ENCODE results near the gene MCF2L. TPM values are rescaled to one million over a fixed set of nuclear protein-coding genes. Genes with fewer than 3 reads are reported as not detected.

Gene MCF2L
- total and polyA plus RNA-seq, 4 donors = 46.3 to 136 (median 92.0) TPM

DNA sequence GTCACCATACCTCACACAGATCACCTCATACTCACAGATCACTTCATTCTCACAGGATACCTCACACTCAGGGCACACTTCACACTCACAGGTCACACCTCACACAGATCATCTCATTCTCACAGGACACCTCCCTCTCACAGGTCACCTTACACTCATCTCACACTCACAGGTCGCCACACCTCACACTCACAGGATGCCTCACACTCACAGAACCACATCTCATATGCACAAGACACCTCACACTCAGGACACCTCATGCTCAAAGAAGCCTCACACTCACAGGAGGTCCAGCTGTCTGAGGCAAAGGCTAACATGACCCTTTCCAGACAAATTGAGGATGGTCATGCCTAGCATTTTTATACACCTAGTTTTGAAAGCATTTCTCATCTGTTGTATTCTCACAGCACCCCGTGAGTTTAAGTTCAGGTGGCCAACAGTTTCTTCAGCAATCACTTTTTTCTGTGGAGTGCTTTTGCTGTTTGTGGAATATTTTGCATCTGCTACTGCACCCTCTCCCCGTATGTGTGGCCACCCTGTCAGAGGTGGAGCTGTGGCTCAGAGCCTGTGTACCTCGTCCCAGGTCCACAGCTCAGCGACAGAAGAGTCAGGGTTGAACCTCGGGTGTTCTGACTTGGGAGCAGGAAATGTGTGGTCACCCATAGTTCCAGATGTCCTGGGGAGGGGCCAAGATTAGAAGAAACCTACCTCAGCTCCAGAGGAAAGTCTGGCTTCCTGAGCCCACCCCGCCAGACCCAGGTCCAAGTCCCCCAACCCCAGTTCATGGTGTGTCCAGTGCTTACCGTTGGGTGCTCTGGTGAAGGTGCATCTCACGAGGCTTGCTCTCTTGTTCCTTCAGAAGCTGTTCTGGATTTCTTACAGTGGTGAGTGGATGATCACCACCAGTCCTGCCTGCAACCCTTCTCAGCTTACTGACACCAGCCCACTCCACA, 144.2 kb downstream of the MCF2L start:
- no peak for DNase-seq (ENCODE audit: low read depth in 4 of 6, low spot score in 6 of 6)
- H3K27ac ChIP-seq (ENCODE audit: low read depth, low read length) = no peak overlapping the region
- H3K4me3 ChIP-seq (ENCODE audit: low read depth, low read length) = no peak overlapping the region
- H3K36me3 ChIP-seq (ENCODE audit: control insufficient read depth, insufficient read depth, low read length) = no peaks in the 10 kb centered on the region
- H3K9me3 ChIP-seq (ENCODE audit: control insufficient read depth, insufficient read depth, low read length) = no peaks in the 10 kb centered on the region
- WGBS (ENCODE audit: insufficient coverage) = 76% methylated on average over 8 of the region's 9 CpGs
- H3K4me1 ChIP-seq (ENCODE audit: control insufficient read depth, insufficient read depth, low read length) = peaks cover 18% of the 10 kb centered on the region
- peaks cover 18% of the 10 kb centered on the region for H3K27me3 ChIP-seq (ENCODE audit: control insufficient read depth, insufficient read depth, low read length)

- Histone ChIP-seq H3K27ac (ENCODE audit: low read depth, low read length) (no peak overlapping the region), H3K27me3 (ENCODE audit: control insufficient read depth, insufficient read depth, low read length) (peaks cover 18% of the 10 kb centered on the region), H3K4me1 (ENCODE audit: control insufficient read depth, insufficient read depth, low read length) (peaks cover 18% of the 10 kb centered on the region), H3K4me3 (ENCODE audit: low read depth, low read length) (no peak overlapping the region), H3K9me3 (ENCODE audit: control insufficient read depth, insufficient read depth, low read length) (no peaks in the 10 kb centered on the region), H3K36me3 (ENCODE audit: control insufficient read depth, insufficient read depth, low read length) (peaks cover 2% of the 10 kb centered on the region)
- 90% methylated on average over 8 of the region's 8 CpGs for WGBS (ENCODE audit: insufficient coverage)
- no peak for DNase-seq (ENCODE audit: low read depth in 4 of 6, low spot score in 6 of 6)
Measured at GRCh38 chr13:113113846-113114271, 144.8 kb downstream of the MCF2L start.

GRCh38 chr13:113114511-113115362, 145.7 kb downstream of the MCF2L start:
- no peak overlapping the region for H3K4me3 ChIP-seq (ENCODE audit: low read depth, low read length)
- peaks cover 12% of the 10 kb centered on the region for H3K4me1 ChIP-seq (ENCODE audit: control insufficient read depth, insufficient read depth, low read length)
- H3K27me3 ChIP-seq (ENCODE audit: control insufficient read depth, insufficient read depth, low read length) = peaks cover 12% of the 10 kb centered on the region
- no peak for DNase-seq (ENCODE audit: low read depth in 4 of 6, low spot score in 6 of 6)
- no peak overlapping the region for H3K27ac ChIP-seq (ENCODE audit: low read depth, low read length)
- no peaks in the 10 kb centered on the region for H3K9me3 ChIP-seq (ENCODE audit: control insufficient read depth, insufficient read depth, low read length)
- 92% methylated on average over 17 of the region's 17 CpGs for WGBS (ENCODE audit: insufficient coverage)
- H3K36me3 ChIP-seq (ENCODE audit: control insufficient read depth, insufficient read depth, low read length) = peaks cover 2% of the 10 kb centered on the region

- 88% methylated on average over 21 of the region's 21 CpGs for WGBS (ENCODE audit: insufficient coverage)
- DNase-seq (ENCODE audit: low read depth in 4 of 6, low spot score in 6 of 6) = no peak
- Histone ChIP-seq H3K27me3 (ENCODE audit: control insufficient read depth, insufficient read depth, low read length) (peaks cover 6% of the 10 kb centered on the region), H3K9me3 (ENCODE audit: control insufficient read depth, insufficient read depth, low read length) (no peaks in the 10 kb centered on the region), H3K36me3 (ENCODE audit: control insufficient read depth, insufficient read depth, low read length) (peaks cover 2% of the 10 kb centered on the region), H3K4me3 (ENCODE audit: low read depth, low read length) (no peak overlapping the region), H3K27ac (ENCODE audit: low read depth, low read length) (no peak overlapping the region), H3K4me1 (ENCODE audit: control insufficient read depth, insufficient read depth, low read length) (peaks cover 5% of the 10 kb centered on the region)
Measured at GRCh38 chr13:113115363-113116205, 146.6 kb downstream of the MCF2L start.

DNA sequence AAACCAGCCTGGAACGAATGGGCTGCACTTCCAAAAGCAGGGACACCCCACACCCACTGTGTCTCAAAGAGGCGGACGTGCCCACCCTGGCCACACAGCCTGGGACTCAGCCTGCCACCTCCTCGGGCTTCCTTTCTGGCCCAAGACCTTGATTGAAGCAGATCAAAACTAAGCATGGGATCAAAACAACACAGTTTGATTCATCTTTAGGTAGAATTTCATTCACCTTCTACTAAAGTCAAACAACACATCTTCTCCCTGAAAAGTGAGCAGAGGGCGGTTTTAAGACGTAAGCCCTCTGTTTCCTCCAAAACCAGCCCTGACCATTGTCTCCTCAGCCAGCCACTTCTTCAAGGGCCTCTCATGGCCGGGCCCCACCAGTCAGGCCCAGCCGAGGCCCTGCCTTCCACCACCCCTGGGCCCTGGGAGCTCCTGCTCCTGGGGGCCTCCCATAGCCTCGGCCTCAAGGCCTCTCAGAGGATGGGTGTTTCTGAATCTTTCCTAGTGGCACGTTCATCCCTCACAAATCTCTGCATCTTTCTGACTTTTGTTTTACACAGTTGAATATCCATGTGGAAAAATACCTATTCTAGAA, 147.3 kb downstream of the MCF2L start:
- no peaks in the 10 kb centered on the region for H3K9me3 ChIP-seq (ENCODE audit: control insufficient read depth, insufficient read depth, low read length)
- 88% methylated on average over 8 of the region's 10 CpGs for WGBS (ENCODE audit: insufficient coverage)
- H3K27ac ChIP-seq (ENCODE audit: low read depth, low read length) = no peak overlapping the region
- H3K36me3 ChIP-seq (ENCODE audit: control insufficient read depth, insufficient read depth, low read length) = peaks cover 2% of the 10 kb centered on the region
- no peaks in the 10 kb centered on the region for H3K27me3 ChIP-seq (ENCODE audit: control insufficient read depth, insufficient read depth, low read length)
- H3K4me3 ChIP-seq (ENCODE audit: low read depth, low read length) = no peak overlapping the region
- H3K4me1 ChIP-seq (ENCODE audit: control insufficient read depth, insufficient read depth, low read length) = no peaks in the 10 kb centered on the region
- DNase-seq (ENCODE audit: low read depth in 4 of 6, low spot score in 6 of 6) = no peak

DNA sequence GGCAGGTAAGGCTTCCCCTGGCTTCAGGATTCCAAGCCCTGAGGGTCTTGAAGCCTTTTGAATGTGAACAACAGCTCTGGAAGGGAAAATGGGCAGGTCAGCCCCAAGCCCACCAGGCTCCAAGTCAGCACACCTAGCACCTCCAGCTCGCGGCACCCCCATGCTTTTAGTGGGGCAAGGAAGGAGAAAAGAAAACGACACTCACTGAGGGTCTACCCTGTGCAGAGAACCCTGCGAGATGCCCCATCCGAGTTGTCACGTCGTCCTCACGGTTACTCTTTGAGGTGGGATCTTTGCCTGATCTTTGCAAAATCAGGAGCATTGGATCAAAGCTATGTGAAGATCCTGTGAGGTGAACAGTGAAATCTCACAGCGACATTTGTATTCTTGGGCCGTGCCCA, 147.9 kb downstream of the MCF2L start:
- Histone ChIP-seq H3K4me3 (ENCODE audit: low read depth, low read length) (no peak overlapping the region), H3K27ac (ENCODE audit: low read depth, low read length) (no peak overlapping the region), H3K27me3 (ENCODE audit: control insufficient read depth, insufficient read depth, low read length) (no peaks in the 10 kb centered on the region), H3K36me3 (ENCODE audit: control insufficient read depth, insufficient read depth, low read length) (peaks cover 2% of the 10 kb centered on the region), H3K4me1 (ENCODE audit: control insufficient read depth, insufficient read depth, low read length) (no peaks in the 10 kb centered on the region), H3K9me3 (ENCODE audit: control insufficient read depth, insufficient read depth, low read length) (no peaks in the 10 kb centered on the region)
- DNase-seq (ENCODE audit: low read depth in 4 of 6, low spot score in 6 of 6) = no peak
- WGBS (ENCODE audit: insufficient coverage) = 86% methylated on average over 8 of the region's 10 CpGs

DNA sequence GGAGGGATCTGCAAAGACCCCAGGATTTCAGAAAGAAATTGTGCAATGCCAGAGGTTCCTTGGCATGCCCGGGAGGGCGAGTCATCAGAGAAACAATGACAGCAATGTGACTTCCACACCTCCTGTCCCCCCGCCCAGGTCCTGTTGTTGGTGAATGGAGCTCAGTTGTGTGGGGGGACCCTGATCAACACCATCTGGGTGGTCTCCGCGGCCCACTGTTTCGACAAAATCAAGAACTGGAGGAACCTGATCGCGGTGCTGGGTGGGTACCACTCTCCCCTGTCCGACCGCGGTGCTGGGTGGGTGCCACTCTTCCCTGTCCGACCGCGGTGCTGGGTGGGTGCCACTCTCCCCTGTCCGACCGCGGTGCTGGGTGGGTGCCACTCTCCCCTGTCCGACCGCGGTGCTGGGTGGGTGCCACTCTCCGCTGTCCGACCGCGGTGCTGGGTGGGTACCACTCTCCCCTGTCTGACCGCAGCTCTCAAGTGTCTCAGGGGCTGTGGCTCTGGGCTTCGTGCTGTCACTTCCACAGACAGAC, 148.4 kb downstream of the MCF2L start:
- no peak overlapping the region for H3K27ac ChIP-seq (ENCODE audit: low read depth, low read length)
- H3K4me3 ChIP-seq (ENCODE audit: low read depth, low read length) = no peak overlapping the region
- H3K4me1 ChIP-seq (ENCODE audit: control insufficient read depth, insufficient read depth, low read length) = peaks cover under 1% of the 10 kb centered on the region
- H3K9me3 ChIP-seq (ENCODE audit: control insufficient read depth, insufficient read depth, low read length) = no peaks in the 10 kb centered on the region
- no peak for DNase-seq (ENCODE audit: low read depth in 4 of 6, low spot score in 6 of 6)
- no peaks in the 10 kb centered on the region for H3K27me3 ChIP-seq (ENCODE audit: control insufficient read depth, insufficient read depth, low read length)
- WGBS (ENCODE audit: insufficient coverage) = 94% methylated on average over 23 of the region's 26 CpGs
- H3K36me3 ChIP-seq (ENCODE audit: control insufficient read depth, insufficient read depth, low read length) = peaks cover 2% of the 10 kb centered on the region

DNA sequence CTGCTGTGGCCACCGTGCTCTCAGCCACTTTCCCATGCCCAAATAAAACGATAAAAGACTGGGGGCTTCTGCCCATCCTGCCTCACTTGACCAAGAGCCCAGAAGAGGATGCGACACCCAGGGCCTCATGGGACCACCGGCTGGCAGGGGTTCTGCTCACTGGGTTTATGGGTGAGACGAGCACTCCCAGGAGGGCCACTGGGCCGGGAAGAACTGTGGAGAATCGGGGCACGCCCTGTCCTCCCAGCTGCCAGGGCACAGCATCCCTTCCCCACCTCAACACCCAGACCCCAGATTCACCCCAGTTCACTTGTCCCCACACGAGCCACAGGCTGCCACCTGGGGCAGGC, 148.9 kb downstream of the MCF2L start:
- H3K4me3 ChIP-seq (ENCODE audit: low read depth, low read length) = no peak overlapping the region
- DNase-seq (ENCODE audit: low read depth in 4 of 6, low spot score in 6 of 6) = no peak
- peaks cover 6% of the 10 kb centered on the region for H3K4me1 ChIP-seq (ENCODE audit: control insufficient read depth, insufficient read depth, low read length)
- H3K27ac ChIP-seq (ENCODE audit: low read depth, low read length) = no peak overlapping the region
- 90% methylated on average over 8 of the region's 9 CpGs for WGBS (ENCODE audit: insufficient coverage)
- no peaks in the 10 kb centered on the region for H3K9me3 ChIP-seq (ENCODE audit: control insufficient read depth, insufficient read depth, low read length)
- peaks cover 2% of the 10 kb centered on the region for H3K36me3 ChIP-seq (ENCODE audit: control insufficient read depth, insufficient read depth, low read length)
- H3K27me3 ChIP-seq (ENCODE audit: control insufficient read depth, insufficient read depth, low read length) = no peaks in the 10 kb centered on the region
